Activated T-helper 1 cell treated with Interleukin-2 at 50 U/mL for 16 hours (primary cell): ENCODE results near the gene MMS19.

Source experiments
- DNase-seq: peaks from one replicate; pipeline ENCODE4 v3.0.0-alpha.2; 2020; ENCODE audit warnings: low read depth

MMS19 gene

DNA sequence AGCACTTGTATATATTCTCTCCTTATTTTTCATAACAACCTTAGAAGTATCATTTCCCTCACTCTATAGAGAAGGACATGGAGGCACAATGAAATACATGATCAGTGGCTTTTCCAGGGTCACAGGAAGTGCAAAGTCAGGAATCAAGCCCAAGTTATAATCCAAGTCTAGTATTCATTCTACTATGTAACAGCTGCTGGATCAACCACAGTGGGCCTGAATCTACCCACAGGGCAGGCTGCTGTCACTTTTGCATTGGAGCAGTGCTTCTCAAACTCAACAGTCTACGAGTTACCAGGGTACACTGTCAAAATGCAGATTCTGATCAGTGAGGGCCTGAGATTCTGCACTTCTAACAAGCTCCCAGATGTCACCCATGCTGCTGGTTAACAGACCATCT, 34.0 kb downstream of the MMS19 start:
- DNase-seq: no peak

DNA sequence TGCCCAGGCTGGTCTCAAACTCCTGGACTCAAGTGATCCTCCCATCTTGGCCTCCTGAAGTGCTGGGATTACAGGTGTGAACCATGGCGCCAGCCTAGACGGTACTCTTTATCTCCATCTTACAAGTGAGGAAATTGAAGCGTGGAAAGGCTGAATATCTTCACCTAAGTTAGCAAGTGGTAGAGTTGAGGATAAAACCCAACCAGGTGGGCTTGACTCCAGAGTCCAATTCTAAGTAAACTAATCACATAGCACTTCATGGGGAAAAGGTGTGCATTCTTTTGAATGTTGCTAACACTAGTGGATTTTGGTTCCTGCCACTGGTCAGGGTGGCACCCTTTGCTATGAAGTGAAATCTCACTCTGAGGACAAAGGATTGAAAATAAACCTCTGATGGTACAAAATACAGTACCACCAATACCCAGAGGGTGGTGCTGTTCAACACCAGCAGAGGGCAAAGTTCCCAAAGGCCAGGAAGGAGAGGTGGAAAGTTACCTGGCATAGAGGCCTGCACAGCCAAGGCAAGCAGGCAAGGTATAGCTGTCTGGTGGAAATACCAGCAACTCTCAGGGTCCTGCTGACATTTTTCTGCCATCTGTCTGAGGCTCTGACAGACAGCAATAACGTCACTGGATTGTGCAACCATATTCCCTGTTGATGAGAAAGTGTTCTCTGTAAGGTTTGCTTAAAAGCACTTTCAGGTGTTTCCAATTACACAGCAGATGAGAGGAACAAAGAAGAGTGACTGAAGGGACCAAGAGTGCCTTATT, 34.7 kb downstream of the MMS19 start:
- DNase-seq: no peak

DNA sequence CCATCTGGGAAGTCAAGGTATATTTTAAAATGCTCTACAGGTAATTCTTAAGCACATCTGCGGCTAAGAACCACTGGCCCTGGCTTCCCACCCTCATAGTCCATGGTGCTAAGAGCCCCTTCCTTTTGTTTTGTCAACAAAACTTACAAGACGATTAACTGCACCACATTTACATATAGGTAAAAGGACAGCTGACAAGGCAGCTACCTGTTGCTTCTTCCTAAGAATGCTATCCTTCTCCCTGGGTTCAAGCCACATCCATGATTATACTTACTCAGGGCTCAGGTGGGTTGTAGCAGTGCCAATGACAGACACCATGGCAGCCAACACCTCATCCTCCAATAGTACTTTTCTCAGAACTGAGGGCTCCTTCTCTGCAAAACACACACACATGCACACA, 35.9 kb downstream of the MMS19 start:
- DNase-seq: no peak

DNA sequence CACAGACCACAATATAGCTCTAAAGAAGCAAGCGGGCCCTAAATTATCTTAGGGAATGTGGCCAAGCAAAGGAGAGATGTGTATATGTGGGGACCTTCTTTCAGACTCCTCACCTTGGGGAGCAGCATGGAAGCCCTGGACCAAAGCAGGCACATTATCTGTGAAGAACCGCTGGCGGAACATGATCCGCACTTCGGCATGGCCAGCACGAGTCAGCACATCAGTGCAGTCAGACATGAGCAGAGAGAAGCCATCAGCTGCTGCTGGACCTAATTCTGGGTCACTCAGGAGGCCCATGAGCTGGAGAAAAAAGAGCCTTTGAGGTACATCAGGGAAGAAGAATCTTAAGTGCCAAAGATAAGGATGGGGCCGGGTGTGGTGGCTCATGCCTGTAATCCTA, 38.3 kb downstream of the MMS19 start:
- DNase-seq: no peak

DNA sequence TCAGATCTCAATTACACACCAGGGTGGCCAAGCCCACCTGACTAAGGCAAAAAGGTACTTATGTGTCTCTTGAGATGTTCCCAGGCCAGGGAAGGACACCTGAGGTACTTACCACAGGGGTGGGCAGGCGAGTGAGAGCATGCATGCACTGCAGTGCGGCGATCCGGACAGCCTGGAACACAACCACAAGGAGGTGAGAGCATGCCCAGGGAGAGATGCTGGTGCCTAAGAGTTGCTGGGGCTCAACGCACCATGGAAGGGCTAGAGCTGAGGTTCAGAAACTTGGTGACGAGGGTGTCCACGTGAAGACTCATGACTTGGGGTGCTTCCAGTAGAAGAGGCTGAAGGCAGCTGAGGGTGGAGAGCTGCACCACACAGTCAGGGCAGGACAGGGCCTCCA, 39.1 kb downstream of the MMS19 start:
- no peak for DNase-seq

DNA sequence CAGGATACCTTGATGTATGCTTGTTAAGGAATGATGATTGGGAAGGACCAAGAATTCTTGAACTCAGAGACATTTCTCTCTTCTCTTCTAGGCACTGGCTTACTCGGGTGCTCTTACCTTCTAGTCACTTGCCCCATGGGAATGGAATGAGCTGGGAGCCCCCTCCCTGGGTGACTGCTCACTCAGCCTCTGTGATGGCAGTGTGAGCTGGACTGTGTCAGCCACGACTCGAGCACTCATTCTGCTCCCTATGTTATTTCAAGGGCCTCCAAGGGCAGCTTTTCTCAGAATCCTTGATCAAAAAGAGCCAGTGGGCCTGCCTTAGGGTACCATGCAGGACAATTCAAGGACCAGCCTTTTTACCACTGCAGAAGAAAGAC, 41.5 kb downstream of the MMS19 start:
- no peak for DNase-seq

DNA sequence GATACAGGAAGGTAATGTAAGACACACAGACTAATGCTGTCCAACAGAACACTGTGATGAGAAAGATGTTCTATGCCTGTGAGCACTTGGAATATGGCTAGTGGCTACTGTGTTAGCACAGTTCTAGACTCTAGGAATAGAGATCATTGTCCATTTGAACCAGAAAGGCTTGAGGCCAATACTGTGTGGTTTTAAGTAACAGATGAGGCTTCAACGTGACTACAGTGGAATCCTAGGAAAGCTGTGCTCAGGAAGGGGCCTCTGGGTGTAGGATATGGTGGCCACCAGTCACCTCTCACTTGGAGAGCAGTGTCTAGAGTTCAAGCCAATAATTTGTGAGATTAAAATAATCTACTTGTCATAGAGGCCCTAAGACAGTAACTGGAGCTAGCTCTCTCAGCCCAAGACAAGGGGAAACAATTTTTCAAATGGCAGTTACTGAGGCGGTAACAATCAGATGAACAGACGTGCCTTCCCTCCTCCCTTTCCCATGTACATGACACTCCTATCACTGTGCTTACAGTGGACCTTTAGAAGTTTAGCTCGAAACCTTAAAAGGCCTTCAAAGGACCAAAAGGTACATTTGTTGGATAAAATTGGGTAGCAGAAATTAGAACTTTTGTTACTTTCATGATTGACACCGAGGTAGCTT, 42.1 kb downstream of the MMS19 start:
- no peak for DNase-seq

DNA sequence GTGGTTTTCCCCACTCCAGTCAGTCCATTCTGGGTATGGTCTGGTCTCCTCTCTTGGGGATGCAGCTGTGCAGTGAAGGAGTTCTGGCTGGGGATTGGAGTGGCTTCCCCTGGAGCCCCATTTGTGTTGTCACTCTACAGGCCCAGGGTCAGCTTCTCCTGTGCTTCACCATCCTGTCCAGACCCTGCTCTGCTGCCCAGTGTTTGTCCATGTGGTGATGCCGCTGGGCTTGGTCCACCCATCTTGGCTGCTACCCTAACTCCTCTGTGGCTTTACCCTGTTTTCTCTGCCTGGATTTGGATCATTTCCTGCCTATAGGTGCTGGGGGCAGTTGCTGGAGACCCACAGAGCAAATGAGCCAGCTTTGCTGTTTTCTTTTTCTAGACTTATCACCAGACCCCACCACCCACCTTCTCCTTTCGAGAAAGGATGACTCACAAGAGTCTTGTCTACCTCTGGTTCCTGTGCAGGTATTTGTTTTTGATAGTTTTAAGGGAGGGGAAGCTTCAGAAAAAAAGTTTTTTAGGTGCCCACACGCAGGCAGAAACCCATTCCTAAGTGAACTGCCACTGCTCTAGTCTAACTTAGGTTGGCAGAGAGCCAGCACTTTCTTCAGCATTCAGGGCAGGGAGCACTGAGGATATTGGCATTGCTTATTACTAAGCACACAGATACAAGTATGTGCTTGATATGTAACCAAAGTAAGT, 43.7 kb downstream of the MMS19 start:
- DNase-seq: no peak

DNA sequence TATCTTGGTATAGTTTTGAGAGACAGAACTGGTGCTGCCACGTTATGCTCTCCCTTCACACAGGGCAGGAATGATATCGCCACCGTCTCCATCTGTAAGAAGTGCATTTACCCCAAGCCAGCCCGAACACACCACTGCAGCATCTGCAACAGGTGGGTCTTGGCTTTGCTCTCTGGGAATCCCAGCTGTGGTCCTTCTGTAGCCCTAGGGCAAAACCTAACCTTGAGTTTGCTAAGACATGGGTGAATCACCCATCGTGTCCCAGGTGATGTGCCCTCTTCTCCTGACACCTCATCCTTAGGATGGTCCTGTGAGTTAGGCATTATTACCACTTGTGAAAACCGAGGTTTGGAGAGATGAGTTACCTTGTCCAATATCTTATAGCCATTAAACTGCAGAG, 45.9 kb downstream of the MMS19 start:
- DNase-seq: no peak

DNA sequence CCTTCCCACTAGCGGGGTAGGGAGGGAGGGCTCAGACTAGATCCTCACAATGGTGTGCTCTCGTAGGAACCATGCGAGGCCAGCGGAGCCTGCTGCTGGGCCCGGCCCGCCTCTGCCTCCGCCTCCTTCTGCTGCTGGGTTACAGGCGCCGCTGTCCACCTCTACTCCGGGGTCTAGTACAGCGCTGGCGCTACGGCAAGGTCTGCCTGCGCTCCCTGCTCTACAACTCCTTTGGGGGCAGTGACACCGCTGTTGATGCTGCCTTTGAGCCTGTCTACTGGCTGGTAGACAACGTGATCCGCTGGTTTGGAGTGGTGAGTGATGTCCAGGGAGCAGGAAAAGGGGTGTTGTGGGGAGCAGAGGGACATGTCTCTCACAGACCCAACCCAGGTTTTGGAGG, 46.6 kb downstream of the MMS19 start:
- no peak for DNase-seq

DNA sequence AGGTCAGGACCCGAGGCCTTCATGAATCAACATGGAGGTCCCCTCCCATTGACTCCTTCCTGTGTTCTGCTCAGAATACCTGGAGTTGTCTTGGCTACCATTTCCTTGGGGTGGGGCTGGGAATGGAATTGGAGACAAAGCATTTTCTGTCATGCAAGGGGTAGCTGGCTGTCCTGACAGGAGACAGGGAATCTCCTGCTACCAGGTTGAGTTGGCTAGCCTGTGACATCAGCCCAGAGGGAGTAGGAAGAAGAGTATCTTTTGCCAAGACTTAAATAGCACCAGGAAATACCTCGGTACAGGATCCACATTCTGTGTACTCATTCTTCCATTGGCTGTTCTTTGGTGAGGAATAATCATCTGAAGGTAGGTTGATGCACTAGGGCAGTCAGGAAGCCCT, 47.4 kb downstream of the MMS19 start:
- DNase-seq: no peak

DNA sequence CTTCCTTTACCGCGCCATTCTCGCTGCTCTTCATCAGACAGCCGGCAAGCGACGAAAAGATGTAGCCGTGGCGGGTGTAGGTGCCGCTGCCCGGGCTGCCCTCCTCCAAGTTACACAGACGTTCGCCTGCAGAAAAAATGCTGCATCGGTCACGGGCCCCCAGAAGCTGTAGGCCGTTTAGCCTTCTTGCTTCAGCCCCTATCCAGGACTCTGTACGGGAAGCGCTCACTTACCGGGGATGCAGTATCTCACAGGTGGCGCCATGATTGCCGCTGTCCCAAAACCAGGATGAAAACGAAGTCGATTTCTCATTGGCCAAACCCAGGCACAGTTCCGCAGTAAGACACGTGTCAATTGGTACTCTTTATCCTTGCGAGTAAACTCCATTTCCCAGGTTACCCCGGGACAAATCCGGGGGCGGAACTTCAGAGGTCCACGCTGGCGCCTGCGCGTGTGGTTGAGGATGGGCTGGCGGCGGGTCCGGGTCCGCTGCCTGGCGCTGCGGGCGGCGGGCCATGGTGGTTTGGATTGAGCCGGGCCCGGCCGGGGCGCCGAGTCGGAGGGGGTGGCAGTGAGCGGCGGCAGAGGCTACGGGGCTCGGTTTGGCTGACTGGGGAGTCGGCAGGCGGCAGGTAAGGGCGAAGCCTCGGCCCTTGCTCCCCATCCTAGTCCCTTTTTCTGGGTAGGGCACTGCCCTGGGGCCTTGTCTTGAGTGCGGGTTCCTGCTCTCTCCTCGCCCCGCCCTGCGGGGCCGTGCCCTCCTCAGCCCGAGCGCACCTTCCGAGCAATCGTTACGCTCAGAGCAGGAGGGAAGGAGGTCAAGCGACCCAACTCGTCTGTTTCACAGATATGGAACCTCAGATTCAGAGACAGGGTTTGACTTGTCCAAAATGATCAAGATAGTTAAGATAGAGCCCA, 52.2 kb downstream of the MMS19 start, which contains the start of the genes EXOSC1 and ZDHHC16:
EXOSC1 (minus strand) TSS at position 285 of the 918 bp plus-strand sequence; CDS start at position 264, 21 bp downstream.
ZDHHC16 (plus strand) TSS at position 454 of the 918 bp plus-strand sequence. CDS start 5,501 bp downstream, outside the sequence.
- DNase-seq: peak; percentile 80

DNA sequence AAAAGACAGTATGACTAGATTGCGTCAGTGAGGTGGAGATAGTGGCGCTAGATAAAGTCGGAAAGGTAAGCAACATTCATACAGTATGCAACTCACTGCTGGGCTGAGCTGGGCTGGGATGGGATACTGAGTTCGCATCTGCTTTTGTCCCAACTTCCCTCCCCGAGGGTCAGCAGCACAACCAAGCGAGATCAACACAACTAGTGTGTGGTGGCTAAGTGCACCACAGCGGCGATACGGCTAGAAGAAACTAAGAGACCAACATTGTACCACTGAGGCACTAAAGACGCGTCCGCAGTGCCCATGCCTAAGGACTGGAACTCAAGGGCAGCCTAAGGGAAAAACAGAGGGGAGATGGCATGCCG, 52.9 kb downstream of the MMS19 start:
- DNase-seq: no peak

DNA sequence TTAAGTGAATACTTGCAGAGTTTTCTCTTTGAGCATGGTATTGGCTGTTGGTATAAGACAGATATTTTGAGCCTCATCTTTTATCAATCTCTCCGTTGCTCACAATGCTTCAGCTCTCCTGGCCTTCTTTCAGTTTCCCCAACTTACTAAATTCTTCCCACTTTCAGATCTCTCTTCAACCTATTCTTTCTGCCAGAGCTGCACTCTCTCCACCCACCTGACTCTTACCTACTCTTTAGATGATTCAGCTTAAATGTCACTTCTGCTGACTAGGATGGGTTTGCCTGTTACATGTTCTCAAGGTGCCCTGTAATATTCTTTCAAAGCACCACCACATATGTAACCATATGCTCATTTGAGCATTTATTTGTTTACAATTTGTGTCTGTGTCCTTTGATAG, 54.0 kb downstream of the MMS19 start:
- DNase-seq: no peak

DNA sequence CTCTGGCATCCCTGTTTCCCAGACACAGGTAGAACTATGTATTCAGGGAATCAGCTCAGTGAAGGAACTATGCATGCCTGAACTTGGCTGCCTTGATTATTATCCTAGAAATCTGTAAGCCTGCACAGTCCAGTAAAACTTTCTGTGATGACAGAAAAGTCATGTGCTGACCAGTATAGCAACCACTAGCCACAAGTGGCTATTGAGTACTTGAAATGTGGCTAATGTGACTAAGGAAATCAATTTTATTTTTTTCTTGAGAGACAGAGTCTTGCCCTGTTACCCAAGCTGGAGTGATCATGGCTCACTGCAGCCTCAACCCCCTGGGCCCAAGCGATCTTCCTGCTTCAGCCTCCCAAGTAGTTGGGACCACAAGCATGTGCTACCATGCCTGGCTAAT, 55.9 kb downstream of the MMS19 start:
- no peak for DNase-seq

DNA sequence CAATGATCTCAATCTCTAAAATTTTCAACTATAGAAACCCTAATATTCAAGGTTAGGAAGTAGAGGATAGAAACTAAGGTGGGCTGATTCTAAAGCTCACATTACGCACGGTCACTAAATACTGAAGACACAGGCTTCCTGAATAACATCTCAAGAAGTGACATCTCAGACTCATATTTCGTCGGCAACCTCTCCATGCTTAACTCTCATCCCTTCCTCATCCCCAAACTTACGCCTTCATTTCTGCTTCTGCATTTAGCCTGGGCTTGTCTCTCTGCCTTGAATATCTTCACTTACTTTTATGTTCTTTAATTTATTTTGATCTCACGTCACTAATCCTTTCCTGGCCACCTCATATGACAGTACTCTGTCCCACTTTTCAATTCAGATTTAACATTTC, 63.0 kb downstream of the MMS19 start:
- no peak for DNase-seq

DNA sequence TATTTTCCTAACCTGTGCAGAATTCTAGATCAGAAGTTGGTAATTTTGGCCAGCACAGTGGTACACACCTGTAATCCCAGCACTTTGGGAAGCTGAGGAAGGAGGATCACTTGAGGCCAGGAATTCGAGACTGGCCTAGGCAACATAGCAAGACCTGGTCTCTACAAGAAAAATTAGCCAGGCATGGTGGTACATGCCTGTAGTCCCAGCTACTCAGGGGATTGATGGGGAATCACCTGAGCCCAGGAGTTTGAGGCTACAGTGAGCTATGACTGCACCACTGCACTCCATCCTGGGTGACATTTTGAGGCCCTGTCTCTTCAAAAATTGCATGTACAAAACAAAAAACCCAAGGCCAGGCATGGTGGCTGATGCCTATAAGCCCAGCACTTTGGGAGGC, 63.7 kb downstream of the MMS19 start:
- no peak for DNase-seq

DNA sequence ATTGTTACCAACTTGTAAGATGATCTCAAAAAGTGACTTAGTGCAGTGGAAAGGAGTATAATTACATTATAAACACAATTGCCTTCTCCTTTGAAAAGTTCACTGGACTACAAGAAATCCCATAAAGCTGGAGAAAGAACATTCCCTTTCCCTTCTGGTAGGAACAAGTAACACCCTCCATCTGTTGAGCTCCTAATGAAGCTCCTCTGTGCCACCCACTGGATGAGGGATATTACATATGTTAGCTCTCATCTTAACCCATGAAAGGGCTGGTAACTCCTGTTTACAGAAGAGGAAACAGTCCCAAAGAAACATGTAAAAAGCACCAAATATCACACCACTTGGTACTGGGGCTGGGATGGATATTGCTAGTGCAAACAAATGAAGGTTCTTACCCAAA, 64.2 kb downstream of the MMS19 start:
- DNase-seq: no peak

DNA sequence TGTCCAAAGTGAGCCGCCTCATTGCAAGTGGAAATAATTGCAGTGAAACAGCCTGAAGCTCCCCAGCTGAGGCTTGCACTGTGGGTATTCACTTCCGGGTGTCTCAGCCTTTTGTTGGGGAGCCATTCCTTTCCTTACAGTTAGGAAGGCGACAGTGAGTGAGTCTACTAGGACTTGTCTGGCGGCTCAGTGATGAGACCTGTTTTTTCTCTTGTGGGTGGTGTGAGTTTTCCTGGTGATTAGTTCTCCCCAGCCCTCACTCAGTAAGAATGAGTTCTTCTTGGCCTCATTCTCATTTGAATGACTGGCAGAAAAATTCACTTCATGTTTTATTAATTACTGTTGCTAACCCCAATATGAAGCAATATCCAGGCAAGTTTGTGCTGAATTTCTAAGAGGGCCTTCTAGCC, 69.6 kb downstream of the MMS19 start:
- no peak for DNase-seq

DNA sequence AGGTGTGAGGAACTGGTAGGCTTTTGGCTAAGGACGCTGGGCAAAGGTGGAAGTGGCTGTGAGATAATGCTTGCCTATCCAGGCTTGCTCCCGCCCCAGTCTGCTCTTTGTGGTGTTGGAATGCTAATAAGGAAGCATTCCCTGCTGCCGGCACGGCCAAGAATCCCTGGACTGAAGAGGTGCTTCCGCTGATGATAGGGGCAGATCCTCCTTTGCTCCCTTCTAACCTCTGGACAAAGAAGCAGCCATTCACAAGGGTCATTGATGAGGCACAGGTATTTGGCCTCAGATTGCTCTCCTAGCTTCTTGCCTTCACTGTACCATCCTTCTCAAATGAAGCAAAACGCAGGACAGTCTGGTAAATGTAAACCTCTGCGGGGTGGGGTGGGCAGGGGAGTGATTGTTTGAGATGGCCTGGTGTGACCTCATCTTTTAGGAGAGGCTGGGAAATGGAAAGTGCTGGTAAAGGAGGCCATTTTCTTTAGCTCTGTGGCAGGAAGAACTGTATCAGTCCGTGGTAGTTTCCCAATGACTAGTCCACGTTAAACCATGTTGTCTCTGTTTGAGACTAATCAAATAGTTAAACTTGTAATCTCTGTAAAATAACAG, 70.5 kb downstream of the MMS19 start:
- DNase-seq: no peak

DNA sequence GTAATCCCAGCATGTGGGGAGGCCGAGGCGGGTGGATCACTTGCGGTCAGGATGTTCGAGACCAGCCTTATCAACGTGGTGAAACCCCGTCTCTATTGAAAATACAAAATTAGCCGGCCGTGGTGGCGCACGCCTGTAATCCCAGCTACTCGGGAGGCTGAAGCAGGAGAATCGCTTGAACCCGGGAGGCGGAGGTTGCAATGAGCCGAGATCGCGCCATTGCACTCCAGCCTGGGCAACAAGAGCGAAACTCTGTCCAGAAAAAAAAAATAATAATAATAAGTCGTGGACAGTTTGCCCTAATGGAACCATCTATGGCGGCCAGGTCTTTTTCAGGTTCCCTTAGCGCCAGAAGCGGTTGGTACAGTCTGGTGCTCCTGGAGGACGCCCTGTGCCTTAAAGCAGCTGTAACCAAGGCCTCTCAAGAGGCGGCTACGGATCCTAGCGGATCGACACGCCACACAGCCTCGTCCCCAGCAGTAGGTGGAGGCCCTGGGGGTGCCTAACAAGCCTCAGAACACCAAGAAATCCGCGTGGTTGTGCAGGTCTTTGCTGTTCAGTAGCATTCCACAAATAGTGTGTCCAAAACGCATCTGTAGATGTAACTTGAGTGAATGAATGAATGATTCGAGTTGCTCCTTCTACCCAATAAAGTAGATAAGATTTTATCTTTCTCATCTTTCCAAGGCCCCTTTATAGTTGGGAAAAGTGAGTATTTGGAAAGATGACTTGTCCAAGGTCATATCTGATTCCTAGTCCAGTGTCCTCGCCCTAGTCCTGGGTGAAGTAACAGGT, 71.2 kb downstream of the MMS19 start:
- DNase-seq: no peak
